SU-DHL-6 (cell line): ENCODE measurements around the gene DCUN1D2.

Source experiments
- H2AFZ ChIP-seq: fragments of 200-600 bp; sonication (generic); 2 replicates; pipeline ENCODE4 v1.6.1; 2014; ENCODE audit warnings: low read depth, mild to moderate bottlenecking, moderate library complexity, mixed read lengths, antibody characterized with exemption, low read length; ENCODE audit not compliant: severe bottlenecking
- H3F3A ChIP-seq: fragments of 200-600 bp; shearing (Covaris generic); 2 replicates; pipeline ENCODE4 v1.6.0; 2016; ENCODE audit warnings: antibody characterized with exemption, mild to moderate bottlenecking; ENCODE audit not compliant: insufficient read depth
- H3K27ac ChIP-seq: fragments of 200-600 bp; sonication (generic); 2 replicates; pipeline ENCODE4 v1.5.1; 2016; ENCODE audit warnings: low read depth, mild to moderate bottlenecking, low read length, moderate library complexity, mixed read lengths
- H3K27me3 ChIP-seq: fragments of 200-600 bp; sonication (generic), shearing (Covaris generic); 2 replicates; pipeline ENCODE4 v1.6.0; 2014; ENCODE audit warnings: mild to moderate bottlenecking, low read length
- H3K36me3 ChIP-seq: fragments of 200-600 bp; sonication (generic); 2 replicates; pipeline ENCODE4 v1.6.1; 2014; ENCODE audit warnings: mild to moderate bottlenecking, low read length, mixed read lengths
- H3K4me2 ChIP-seq: fragments of 300-600, 200-600 bp; shearing (Covaris generic), sonication (generic); 2 replicates; pipeline ENCODE4 v1.6.0; 2014; ENCODE audit warnings: low read length, low read depth, mild to moderate bottlenecking; ENCODE audit not compliant: poor library complexity, severe bottlenecking
- H3K4me3 ChIP-seq: fragments of 200-600 bp; sonication (generic); 2 replicates; pipeline ENCODE4 v1.5.1; 2014; ENCODE audit warnings: antibody characterized with exemption, low read length, mild to moderate bottlenecking, mixed read lengths; ENCODE audit not compliant: insufficient read depth, poor library complexity, severe bottlenecking
- H3K79me2 ChIP-seq: fragments of 200-600 bp; sonication (generic); 2 replicates; pipeline ENCODE4 v1.6.1; 2014; ENCODE audit warnings: mild to moderate bottlenecking, low read length, moderate library complexity; ENCODE audit not compliant: insufficient read depth
- H3K9ac ChIP-seq: fragments of 200-600 bp; sonication (generic); 2 replicates; pipeline ENCODE4 v1.7.0; 2014; ENCODE audit warnings: mild to moderate bottlenecking, low read length
- H3K9me2 ChIP-seq: fragments of 200-600 bp; sonication (generic); replicated peaks from 2 replicates; pipeline ENCODE4 v1.6.1; 2014; ENCODE audit warnings: low read length; ENCODE audit not compliant: insufficient read depth
- H3K9me3 ChIP-seq: fragments of 200-600 bp; sonication (generic); 2 replicates; pipeline ENCODE4 v1.6.1; 2014; ENCODE audit warnings: low read length, mixed read lengths; ENCODE audit not compliant: insufficient read depth
- H4K20me1 ChIP-seq: fragments of 200-600 bp; sonication (generic); 2 replicates; pipeline ENCODE4 v1.6.1; 2014; ENCODE audit warnings: low read depth, mild to moderate bottlenecking, antibody characterized with exemption, low read length, moderate library complexity, mixed read lengths
- EZH2phosphoT487 ChIP-seq: fragments of 200-600 bp; sonication (generic), shearing (Covaris generic); conservative IDR thresholded peaks from 2 replicates; pipeline ENCODE4 v1.6.1; 2018; ENCODE audit warnings: mild to moderate bottlenecking, antibody characterized with exemption, low read length, moderate library complexity, mixed read lengths
- TF ChIP-seq, protein P1 (sequence below): fragments of 200-600 bp; sonication (generic); IDR thresholded peaks from one replicate; pipeline ENCODE4 v1.5.1; 2017; ENCODE audit warnings: antibody characterized with exemption, mild to moderate bottlenecking, low read length, moderate library complexity; ENCODE audit not compliant: insufficient read depth, poor library complexity, severe bottlenecking

DCUN1D2 gene

DNA sequence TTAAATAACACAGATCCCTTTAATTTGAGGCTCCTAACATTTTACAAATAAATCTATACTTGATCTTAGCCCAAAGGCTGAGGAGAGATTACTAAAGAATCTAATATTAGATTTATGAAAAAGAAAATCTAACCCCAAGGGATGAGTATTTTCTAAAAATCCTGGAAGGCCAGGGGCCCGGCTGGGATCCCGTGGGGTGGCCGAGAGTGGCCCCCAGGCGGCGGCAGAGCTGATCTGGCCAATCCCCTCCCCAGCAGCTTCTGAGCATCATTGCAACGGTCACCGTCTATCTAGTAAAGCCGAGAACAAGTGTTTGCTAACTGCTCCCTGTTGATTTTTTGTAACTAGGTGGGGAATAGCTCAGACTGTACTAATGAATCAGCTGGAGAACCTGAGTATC, 74.7 kb downstream of the DCUN1D2 start:
- H3K79me2 ChIP-seq = no peaks in the 10 kb centered on the region
- H3K9me3 ChIP-seq = no peaks in the 10 kb centered on the region
- no peak overlapping the region for H3K4me3 ChIP-seq
- no peak overlapping the region for H2AFZ ChIP-seq
- H4K20me1 ChIP-seq = no peaks in the 10 kb centered on the region
- no peak overlapping the region for H3K9ac ChIP-seq
- H3K27me3 ChIP-seq = no peaks in the 10 kb centered on the region
- no peaks in the 10 kb centered on the region for H3K36me3 ChIP-seq
- H3K9me2 ChIP-seq = no peaks in the 10 kb centered on the region
- H3K4me2 ChIP-seq = no peak overlapping the region
- H3K27ac ChIP-seq = no peak overlapping the region
- TF ChIP-seq, protein P1, sequence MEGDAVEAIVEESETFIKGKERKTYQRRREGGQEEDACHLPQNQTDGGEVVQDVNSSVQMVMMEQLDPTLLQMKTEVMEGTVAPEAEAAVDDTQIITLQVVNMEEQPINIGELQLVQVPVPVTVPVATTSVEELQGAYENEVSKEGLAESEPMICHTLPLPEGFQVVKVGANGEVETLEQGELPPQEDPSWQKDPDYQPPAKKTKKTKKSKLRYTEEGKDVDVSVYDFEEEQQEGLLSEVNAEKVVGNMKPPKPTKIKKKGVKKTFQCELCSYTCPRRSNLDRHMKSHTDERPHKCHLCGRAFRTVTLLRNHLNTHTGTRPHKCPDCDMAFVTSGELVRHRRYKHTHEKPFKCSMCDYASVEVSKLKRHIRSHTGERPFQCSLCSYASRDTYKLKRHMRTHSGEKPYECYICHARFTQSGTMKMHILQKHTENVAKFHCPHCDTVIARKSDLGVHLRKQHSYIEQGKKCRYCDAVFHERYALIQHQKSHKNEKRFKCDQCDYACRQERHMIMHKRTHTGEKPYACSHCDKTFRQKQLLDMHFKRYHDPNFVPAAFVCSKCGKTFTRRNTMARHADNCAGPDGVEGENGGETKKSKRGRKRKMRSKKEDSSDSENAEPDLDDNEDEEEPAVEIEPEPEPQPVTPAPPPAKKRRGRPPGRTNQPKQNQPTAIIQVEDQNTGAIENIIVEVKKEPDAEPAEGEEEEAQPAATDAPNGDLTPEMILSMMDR = no peak
- no peak for TF ChIP-seq EZH2phosphoT487
- no peaks in the 10 kb centered on the region for H3F3A ChIP-seq

DNA sequence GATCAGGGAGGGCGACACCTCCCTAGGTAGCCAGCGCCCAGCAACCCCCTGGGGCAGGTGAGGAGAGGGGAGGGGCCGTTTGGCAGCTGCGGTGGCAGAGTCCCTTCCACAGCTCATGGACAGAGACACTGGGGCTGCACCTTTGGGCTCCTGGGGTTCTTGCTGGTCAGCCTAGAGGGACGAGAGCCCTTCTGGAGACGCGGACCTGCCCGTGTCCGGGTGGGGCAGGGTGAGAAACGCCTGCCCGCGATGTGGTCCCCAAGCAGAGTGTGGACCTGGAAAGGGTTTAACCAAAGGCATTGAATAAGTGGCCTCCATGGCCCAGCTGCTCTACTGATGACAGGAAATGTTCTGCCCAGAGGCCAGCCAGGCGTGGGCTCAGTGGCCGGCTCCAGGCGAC, 75.5 kb downstream of the DCUN1D2 start:
- no peaks in the 10 kb centered on the region for H4K20me1 ChIP-seq
- no peak overlapping the region for H3K4me3 ChIP-seq
- no peaks in the 10 kb centered on the region for H3K79me2 ChIP-seq
- H3K9me3 ChIP-seq = no peaks in the 10 kb centered on the region
- no peak overlapping the region for H3K4me2 ChIP-seq
- H2AFZ ChIP-seq = no peak overlapping the region
- no peaks in the 10 kb centered on the region for H3K9me2 ChIP-seq
- H3K9ac ChIP-seq = no peak overlapping the region
- H3K27ac ChIP-seq = no peak overlapping the region
- H3F3A ChIP-seq = no peaks in the 10 kb centered on the region
- H3K27me3 ChIP-seq = no peaks in the 10 kb centered on the region
- H3K36me3 ChIP-seq = no peaks in the 10 kb centered on the region
- TF ChIP-seq EZH2phosphoT487 = no peak
- TF ChIP-seq, protein P1 = no peak

DNA sequence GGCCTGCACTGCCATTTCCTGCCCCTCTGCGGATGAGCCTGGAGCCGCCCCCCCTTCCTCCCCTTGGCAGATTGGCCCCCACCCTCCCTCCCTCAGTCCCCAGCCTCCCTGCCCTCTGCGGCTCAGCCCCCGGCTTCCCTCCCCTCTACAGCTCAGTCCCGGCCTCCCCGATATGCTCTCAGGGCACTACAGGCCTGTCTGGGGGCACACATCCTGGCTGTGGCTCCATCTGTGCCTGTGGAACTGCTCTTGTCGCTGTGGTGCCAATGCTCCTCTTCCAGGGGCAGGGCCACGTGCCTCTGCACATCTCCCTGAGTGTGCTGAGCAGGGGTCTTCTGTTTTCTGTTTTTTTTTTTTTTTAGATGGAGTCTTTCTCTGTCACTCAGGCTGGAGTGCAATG, 76.2 kb downstream of the DCUN1D2 start:
- no peak for TF ChIP-seq EZH2phosphoT487
- TF ChIP-seq, protein P1 = no peak
- no peaks in the 10 kb centered on the region for H3K79me2 ChIP-seq
- no peak overlapping the region for H3K4me3 ChIP-seq
- no peak overlapping the region for H3K27ac ChIP-seq
- H2AFZ ChIP-seq = no peak overlapping the region
- no peaks in the 10 kb centered on the region for H3K27me3 ChIP-seq
- H4K20me1 ChIP-seq = no peaks in the 10 kb centered on the region
- no peaks in the 10 kb centered on the region for H3F3A ChIP-seq
- no peaks in the 10 kb centered on the region for H3K36me3 ChIP-seq
- no peaks in the 10 kb centered on the region for H3K9me2 ChIP-seq
- no peak overlapping the region for H3K4me2 ChIP-seq
- H3K9me3 ChIP-seq = no peaks in the 10 kb centered on the region
- H3K9ac ChIP-seq = no peak overlapping the region

DNA sequence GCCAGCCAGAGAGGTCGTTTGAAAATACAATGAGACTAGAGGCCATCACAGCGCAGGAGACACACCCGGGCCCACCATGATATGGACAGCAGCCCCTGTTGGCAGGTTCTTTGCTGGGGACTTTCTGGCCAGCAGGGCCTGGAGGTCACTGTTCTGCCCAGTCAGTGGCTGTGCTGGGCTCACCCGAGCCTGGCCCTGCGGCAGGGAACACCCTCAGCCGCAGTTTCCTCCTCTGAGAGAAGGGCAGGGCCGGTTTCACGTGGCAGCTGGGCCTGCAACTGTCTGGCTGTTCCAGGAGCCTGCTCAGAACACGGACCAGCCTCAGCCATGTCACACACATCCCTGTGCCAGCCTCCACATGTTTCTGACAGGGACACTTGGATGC, 76.6 kb downstream of the DCUN1D2 start:
- Histone ChIP-seq H3K9me2 (no peaks in the 10 kb centered on the region), H3K79me2 (no peaks in the 10 kb centered on the region), H3K27ac (no peak overlapping the region), H3K9me3 (no peaks in the 10 kb centered on the region), H3K4me2 (no peak overlapping the region), H3K36me3 (no peaks in the 10 kb centered on the region), H3K27me3 (no peaks in the 10 kb centered on the region), H4K20me1 (no peaks in the 10 kb centered on the region), H2AFZ (no peak overlapping the region), H3F3A (no peaks in the 10 kb centered on the region), H3K4me3 (no peak overlapping the region), H3K9ac (no peak overlapping the region)
- TF ChIP-seq, protein P1 = no peak
- TF ChIP-seq EZH2phosphoT487 = no peak
